NCI-H2081 (cell line): ENCODE measurements around the gene SLFN13.
"Not testable (repeated sequence)": the region's sequence is repeated elsewhere in the genome, so short reads cannot be mapped to it uniquely, and the experiment has no call there.

ENCODE experiments used
- DNase-seq, 2 experiments: peaks; one replicate each; lab custom pipeline; 2025; lab: John Stamatoyannopoulos, UW

The SLFN13 gene

GRCh38 chr17:35432176-35433074 is 16.1 kb downstream of the SLFN13 start, which contains the start of gene SLFN12:
Gene SLFN12, minus strand, starts transcription at chr17:35432500. Its CDS starts 9,472 bp downstream, at chr17:35423028.
- no peak for DNase-seq

GRCh38 chr17:35429702-35430101 is 18.9 kb downstream of the SLFN13 start:
- no peak for DNase-seq

- no peak for DNase-seq
Observed at GRCh38 chr17:35428229-35428628, 20.3 kb downstream of the SLFN13 start.

GRCh38 chr17:35423761-35424160 is 24.8 kb downstream of the SLFN13 start:
- DNase-seq, result no peak

GRCh38 chr17:35421069-35421468 is 27.5 kb downstream of the SLFN13 start:
- DNase-seq, result not testable (repeated sequence)

GRCh38 chr17:35416659-35417058 is 31.9 kb downstream of the SLFN13 start:
- no peak for DNase-seq

GRCh38 chr17:35414707-35415106 is 33.9 kb downstream of the SLFN13 start:
- not testable (repeated sequence) for DNase-seq

- no peak for DNase-seq
Observed at GRCh38 chr17:35414247-35414646, 34.3 kb downstream of the SLFN13 start.

GRCh38 chr17:35407531-35407930 is 41.0 kb downstream of the SLFN13 start:
- no peak for DNase-seq

GRCh38 chr17:35406568-35406967 is 42.0 kb downstream of the SLFN13 start:
- no peak for DNase-seq

- DNase-seq, result no peak
Observed at GRCh38 chr17:35404360-35404759, 44.2 kb downstream of the SLFN13 start.

- DNase-seq, result not testable (repeated sequence)
Observed at GRCh38 chr17:35393783-35394182, 54.8 kb downstream of the SLFN13 start.

GRCh38 chr17:35390663-35391062 is 57.9 kb downstream of the SLFN13 start:
- DNase-seq, result no peak

GRCh38 chr17:35390156-35390555 is 58.4 kb downstream of the SLFN13 start:
- no peak for DNase-seq

- no peak for DNase-seq
Observed at GRCh38 chr17:35387496-35387895, 61.1 kb downstream of the SLFN13 start.
